Mucosa of rectum (tissue), 2 donors: ENCODE measurements around the gene SLC35E4.

Experiments used
- H3K27ac ChIP-seq, 2 donors: one replicate each; pipeline ENCODE4 v1.7.0; 2013; ENCODE audit warnings: inconsistent platforms in 2 of 2, low read depth in 2 of 2, low read length in 2 of 2
- H3K27me3 ChIP-seq, 2 donors: one replicate each; pipeline ENCODE4 v1.7.0; 2013; ENCODE audit warnings: low read length in 2 of 2; ENCODE audit not compliant: control insufficient read depth in 2 of 2, insufficient read depth in 2 of 2
- H3K36me3 ChIP-seq, 2 donors: one replicate each; pipeline ENCODE4 v1.7.0; 2013; ENCODE audit warnings: low read length in 2 of 2; ENCODE audit not compliant: control insufficient read depth in 2 of 2, insufficient read depth in 2 of 2
- H3K4me1 ChIP-seq, 2 donors: one replicate each; pipeline ENCODE4 v1.7.0; 2013; ENCODE audit warnings: low read length in 2 of 2, mild to moderate bottlenecking in 1 of 2; ENCODE audit not compliant: control insufficient read depth in 2 of 2, insufficient read depth in 2 of 2
- H3K4me3 ChIP-seq, 2 donors: one replicate each; pipeline ENCODE4 v1.7.0; 2013; ENCODE audit warnings: low read length in 2 of 2
- H3K9ac ChIP-seq, 2 donors: one replicate each; pipeline ENCODE4 v1.7.0; 2013; ENCODE audit warnings: low read length in 2 of 2, low read depth in 1 of 2, mild to moderate bottlenecking in 1 of 2
- H3K9me3 ChIP-seq, 2 donors: one replicate each; pipeline ENCODE4 v1.7.0; 2013; ENCODE audit warnings: low read length in 2 of 2; ENCODE audit not compliant: control insufficient read depth in 2 of 2
- donor health status: healthy.
- donor health status: Normal muscosa, but diverticular disease.

The SLC35E4 gene

DNA sequence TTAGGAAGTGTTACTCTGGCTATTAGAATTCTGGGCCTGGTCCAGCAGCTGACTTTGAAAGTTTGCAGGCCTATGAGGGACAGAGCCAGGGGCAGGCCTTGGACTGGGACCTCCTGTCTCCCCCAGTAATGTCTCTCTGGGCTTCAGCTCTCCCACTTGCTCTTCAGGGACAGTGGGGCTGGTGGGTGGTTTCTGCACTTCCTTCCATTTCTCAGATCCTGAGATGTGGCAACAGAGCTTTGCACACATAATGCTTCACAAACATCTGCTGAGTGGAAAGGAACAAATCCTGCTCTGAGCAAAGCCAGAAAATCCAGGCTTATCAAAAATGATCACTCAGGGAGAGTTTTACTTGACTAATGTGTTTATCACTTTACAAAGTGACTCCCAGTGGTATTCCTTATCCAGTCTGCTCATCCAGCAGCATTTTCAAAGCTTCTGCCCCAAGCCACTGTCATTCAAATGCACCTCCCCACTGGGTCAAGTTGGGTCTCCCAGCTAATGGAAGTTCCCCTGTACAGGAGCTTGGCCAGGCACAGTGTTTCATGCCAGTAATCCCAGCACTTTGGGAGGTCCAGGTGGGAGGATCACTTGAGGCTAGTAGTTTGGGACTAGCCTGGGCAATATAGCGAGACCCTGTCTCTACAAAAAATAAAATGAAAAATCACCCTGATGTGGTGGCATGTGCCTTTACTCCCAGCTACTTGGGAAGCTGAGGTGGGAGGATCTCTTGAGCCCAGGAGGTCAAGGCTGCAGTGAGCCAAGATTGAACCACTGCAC lies 45.6 kb downstream of the SLC35E4 start:
- Histone ChIP-seq H3K4me3 (no peak overlapping the region), H3K4me1 (peaks cover 12 to 13% of the 10 kb centered on the region in 2 donors), H3K27me3 (no peaks in the 10 kb centered on the region), H3K9ac (no peak overlapping the region), H3K9me3 (no peaks in the 10 kb centered on the region), H3K27ac (peak overlapping the region in 1 of 2 donors; percentile 4), H3K36me3 (no peaks in the 10 kb centered on the region)

DNA sequence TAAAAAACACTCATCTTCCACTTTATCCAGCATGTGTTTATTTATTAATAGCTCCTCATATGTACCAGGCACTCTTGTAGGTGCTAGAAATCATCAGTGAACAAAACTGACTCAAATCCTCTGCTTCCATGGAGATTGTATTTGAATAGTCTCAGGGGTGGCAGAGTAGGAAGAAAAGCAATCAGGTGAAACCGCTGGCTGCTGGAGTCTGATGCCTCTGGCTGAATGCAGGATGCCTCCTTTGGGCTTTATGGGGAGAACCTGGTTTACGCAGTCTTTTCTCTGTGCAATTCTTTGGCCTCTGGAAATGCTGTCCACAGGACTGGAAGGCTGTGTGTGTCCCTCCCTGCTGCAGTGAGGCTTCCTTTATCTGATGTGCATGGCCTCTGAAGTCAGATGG lies 46.2 kb downstream of the SLC35E4 start:
- Histone ChIP-seq H3K27ac (no peak overlapping the region), H3K9me3 (no peaks in the 10 kb centered on the region), H3K36me3 (no peaks in the 10 kb centered on the region), H3K27me3 (no peaks in the 10 kb centered on the region), H3K4me1 (peaks cover 12 to 13% of the 10 kb centered on the region in 2 donors), H3K9ac (no peak overlapping the region), H3K4me3 (no peak overlapping the region)

DNA sequence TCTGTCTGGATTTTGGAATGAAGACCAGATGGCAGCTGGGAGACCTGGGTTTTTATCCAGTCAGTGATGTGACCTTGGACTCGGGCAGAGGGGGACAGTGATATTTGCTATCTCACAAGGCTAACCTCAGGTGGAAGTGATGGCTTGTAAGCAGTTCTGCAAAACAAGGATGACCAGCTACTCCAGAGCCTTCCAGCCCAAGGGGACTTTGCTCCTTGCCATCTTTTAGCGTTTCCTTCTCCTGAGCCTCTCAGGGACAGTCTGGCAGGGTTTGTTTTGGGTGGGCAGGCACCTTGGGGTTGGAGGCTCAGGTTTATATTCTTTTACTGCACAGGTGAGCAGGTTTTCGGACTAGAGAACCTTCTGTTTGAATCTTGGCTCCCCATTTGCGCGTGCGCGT lies 49.6 kb downstream of the SLC35E4 start:
- no peaks in the 10 kb centered on the region for H3K27me3 ChIP-seq

DNA sequence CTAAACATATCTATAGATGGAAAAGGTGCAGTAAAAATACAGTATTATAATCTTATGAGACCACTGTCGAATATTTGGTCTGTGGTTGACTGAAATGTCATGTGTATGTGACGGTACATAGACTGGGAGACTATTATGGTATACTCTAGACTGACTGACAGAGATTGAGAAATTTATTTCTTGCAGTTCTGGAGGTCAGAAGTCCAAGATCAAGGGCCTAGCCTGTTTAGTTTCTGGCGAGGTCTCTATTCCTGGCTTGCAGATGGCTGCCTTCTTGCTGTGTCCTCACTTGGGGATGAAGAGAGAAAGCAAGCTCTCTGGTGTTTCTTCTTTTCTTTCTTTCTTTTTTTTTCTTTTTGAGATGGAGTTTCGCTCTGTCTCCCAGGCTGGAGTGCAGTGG lies 51.8 kb downstream of the SLC35E4 start:
- Histone ChIP-seq H3K9ac (no peak overlapping the region), H3K9me3 (no peaks in the 10 kb centered on the region), H3K36me3 (no peaks in the 10 kb centered on the region), H3K4me1 (peaks cover 0 to 7% of the 10 kb centered on the region in 2 donors), H3K27ac (no peak overlapping the region), H3K27me3 (no peaks in the 10 kb centered on the region), H3K4me3 (no peak overlapping the region)

More for the DNA sequence above, 49.6 kb downstream of the SLC35E4 start:
- no peaks in the 10 kb centered on the region for H3K36me3 ChIP-seq
- H3K4me3 ChIP-seq: no peak overlapping the region
- H3K27ac ChIP-seq: no peak overlapping the region
- H3K4me1 ChIP-seq: peaks cover 8 to 12% of the 10 kb centered on the region in 2 donors
- no peaks in the 10 kb centered on the region for H3K9me3 ChIP-seq
- no peak overlapping the region for H3K9ac ChIP-seq

DNA sequence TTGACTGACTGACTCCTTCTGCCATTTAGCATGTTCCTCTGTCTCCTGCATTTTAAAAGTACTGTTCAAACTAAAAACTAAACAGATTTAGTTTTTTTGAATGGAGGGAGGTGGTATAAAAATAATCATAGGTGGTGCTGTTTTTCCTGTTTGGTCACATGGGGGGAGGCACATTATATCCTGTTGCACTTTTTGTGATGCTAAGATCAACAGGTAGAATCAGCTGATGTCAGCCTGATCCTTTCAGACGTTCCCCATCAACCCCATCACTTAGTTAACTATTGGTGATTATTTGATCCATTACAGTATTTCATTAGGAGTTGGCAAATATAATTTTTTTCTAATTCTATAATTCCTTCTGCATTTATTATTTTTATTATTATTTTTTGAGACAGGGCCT lies 54.0 kb downstream of the SLC35E4 start:
- Histone ChIP-seq H3K4me1 (peaks cover 6 to 7% of the 10 kb centered on the region in 2 donors), H3K27me3 (no peaks in the 10 kb centered on the region), H3K4me3 (no peak overlapping the region)

DNA sequence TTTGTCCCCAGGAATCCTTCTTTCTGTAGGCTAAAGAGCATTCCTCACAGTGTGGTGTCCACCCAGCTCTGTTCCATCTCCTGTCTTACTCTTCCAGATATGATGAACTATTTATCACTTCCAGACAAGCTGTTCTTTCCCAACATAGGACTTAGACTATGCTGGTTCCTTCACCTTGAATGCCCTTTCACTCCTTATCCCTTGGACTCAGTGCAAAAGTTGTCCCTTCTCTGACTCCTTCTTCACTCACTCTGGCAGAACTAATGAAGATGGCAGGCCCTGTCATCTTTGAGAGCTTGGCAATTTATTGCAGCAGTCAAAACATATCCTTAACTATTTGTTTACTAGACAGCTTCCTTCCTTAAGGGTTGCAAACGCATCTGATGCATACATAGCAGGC lies 55.6 kb downstream of the SLC35E4 start:
- Histone ChIP-seq H3K36me3 (no peaks in the 10 kb centered on the region), H3K27ac (no peak overlapping the region), H3K4me1 (peaks cover 6 to 12% of the 10 kb centered on the region in 2 donors), H3K27me3 (no peaks in the 10 kb centered on the region), H3K9me3 (no peaks in the 10 kb centered on the region), H3K4me3 (no peak overlapping the region), H3K9ac (no peak overlapping the region)

More for the DNA sequence above, 54.0 kb downstream of the SLC35E4 start:
- no peaks in the 10 kb centered on the region for H3K36me3 ChIP-seq
- no peak overlapping the region for H3K9ac ChIP-seq
- no peak overlapping the region for H3K27ac ChIP-seq
- no peaks in the 10 kb centered on the region for H3K9me3 ChIP-seq

DNA sequence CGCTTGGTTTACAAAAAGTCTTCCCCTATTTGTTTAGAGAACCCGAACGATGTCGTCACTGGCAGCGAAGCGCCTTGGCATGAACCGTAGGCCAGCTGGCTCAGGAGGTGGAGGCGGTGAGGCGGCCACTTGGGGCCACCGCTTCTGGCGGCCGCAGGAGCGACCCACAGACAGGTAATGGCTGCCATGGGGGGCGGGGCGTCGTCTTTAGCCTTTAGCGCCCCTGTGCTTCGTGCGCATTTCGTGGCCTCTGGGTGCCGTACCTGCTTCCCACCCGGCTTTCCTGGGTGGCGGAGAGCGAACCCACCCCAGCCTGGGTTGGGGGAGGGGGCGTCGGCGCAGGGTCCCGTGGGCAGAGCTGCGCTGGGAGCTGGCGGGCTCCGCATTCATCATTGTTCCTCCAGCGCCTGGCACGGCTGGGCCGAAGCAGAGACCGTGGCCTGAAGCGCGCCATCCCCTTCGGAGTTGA lies 58.6 kb downstream of the SLC35E4 start:
- peak overlapping the region; percentile 74 to 85 for H3K27ac ChIP-seq
- H3K9me3 ChIP-seq: no peaks in the 10 kb centered on the region
- peak overlapping the region; percentile 72 to 77 for H3K9ac ChIP-seq
- no peaks in the 10 kb centered on the region for H3K27me3 ChIP-seq
- H3K4me1 ChIP-seq: peaks cover 6 to 12% of the 10 kb centered on the region in 2 donors
- H3K36me3 ChIP-seq: no peaks in the 10 kb centered on the region
- H3K4me3 ChIP-seq: peak overlapping the region; percentile 75 to 78

DNA sequence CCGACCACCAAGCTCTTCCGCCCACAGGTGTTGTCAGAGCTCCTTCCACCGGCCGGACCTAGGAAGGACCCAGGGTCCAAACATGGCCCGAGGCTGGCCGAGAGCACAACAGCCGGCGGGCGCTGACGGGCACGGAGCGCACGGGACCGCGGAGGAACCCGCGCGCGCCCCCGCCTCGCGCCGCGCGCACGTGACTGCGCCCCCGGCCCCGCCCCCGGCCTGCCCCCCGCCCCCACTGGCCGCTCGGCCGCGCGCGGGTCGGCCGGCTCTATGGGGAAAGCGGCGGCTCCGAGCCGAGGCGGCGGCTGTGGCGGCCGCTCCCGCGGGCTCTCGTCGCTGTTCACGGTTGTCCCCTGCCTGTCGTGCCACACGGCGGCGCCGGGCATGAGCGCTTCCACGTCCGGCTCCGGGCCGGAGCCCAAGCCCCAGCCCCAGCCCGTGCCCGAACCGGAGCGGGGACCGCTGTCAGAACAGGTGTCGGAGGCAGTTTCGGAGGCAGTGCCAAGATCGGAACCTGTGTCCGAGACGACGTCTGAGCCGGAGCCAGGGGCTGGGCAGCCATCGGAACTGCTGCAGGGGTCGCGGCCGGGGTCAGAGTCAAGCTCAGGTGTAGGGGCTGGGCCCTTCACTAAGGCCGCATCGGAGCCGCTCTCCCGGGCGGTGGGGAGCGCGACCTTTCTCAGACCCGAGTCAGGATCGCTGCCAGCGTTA lies 59.2 kb downstream of the SLC35E4 start, which contains the start of gene OSBP2:
OSBP2 (plus strand) TSS at position 235 of the 711 bp plus-strand sequence; CDS start at position 271, 36 bp downstream.
- Histone ChIP-seq H3K4me1 (peaks cover 6 to 12% of the 10 kb centered on the region in 2 donors), H3K9me3 (no peaks in the 10 kb centered on the region), H3K27ac (peak within 1 kb of the TSS; percentile 74 to 85), H3K4me3 (peak within 1 kb of the TSS; percentile 75 to 78), H3K27me3 (no peaks in the 10 kb centered on the region), H3K36me3 (no peaks in the 10 kb centered on the region), H3K9ac (peak within 1 kb of the TSS; percentile 74 to 81)

DNA sequence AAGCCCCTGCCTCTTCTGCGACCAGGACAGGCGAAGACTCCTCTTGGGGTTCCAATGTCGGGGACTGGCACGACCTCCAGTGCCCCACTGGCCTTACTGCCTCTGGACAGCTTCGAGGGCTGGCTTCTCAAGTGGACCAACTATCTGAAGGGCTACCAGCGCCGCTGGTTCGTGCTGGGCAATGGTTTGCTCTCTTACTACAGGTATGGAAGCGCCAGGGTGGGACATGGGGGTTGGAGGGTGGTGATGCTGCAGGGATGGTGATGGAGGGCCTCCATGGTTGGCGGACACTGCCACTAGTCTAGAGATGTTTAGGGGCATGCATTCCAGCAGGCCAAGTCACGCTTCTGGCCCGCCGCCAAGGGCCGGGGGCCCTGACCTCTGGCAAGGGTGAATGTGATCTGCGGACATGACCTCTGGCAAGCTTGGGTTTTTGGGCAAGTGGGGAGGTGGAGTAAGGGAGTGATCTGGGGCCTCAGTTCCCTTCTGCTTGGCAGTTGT lies 59.8 kb downstream of the SLC35E4 start:
- H3K9ac ChIP-seq: peak overlapping the region; percentile 47 to 81
- no peaks in the 10 kb centered on the region for H3K27me3 ChIP-seq
- peak overlapping the region; percentile 68 to 74 for H3K4me3 ChIP-seq
- no peak overlapping the region for H3K27ac ChIP-seq
- peaks cover 6 to 12% of the 10 kb centered on the region in 2 donors for H3K4me1 ChIP-seq
- H3K9me3 ChIP-seq: no peaks in the 10 kb centered on the region
- no peaks in the 10 kb centered on the region for H3K36me3 ChIP-seq
